H9 (cell line): ENCODE data around the gene LGALS4. TPM values are rescaled to one million over a fixed set of nuclear protein-coding genes. Genes with fewer than 3 reads are reported as not detected.

Source experiments
- DNase-seq: peaks from one replicate; pipeline ENCODE4 v3.0.0-alpha.2; 2017
- H2AFZ ChIP-seq: one replicate; pipeline ENCODE4 v1.6.1; 2013; ENCODE audit warnings: mild to moderate bottlenecking, low read length, control low read depth, moderate library complexity
- H2AK5ac ChIP-seq: 2 replicates; pipeline ENCODE4 v1.6.1; 2013; ENCODE audit warnings: low read length, control low read depth, mixed read lengths; ENCODE audit not compliant: insufficient read length
- H2BK120ac ChIP-seq: one replicate; pipeline ENCODE4 v1.6.1; 2013; ENCODE audit warnings: low read depth, mild to moderate bottlenecking, low read length, control low read depth, inconsistent platforms; ENCODE audit not compliant: poor library complexity, severe bottlenecking
- H2BK12ac ChIP-seq: 2 replicates; pipeline ENCODE4 v1.6.1; 2013; ENCODE audit warnings: low read length, control low read depth, mixed read lengths, low read depth; ENCODE audit not compliant: insufficient read length
- H2BK15ac ChIP-seq: 2 replicates; pipeline ENCODE4 v1.6.1; 2013; ENCODE audit warnings: low read depth, low read length, control low read depth
- H2BK20ac ChIP-seq: one replicate; pipeline ENCODE4 v1.6.1; 2013; ENCODE audit warnings: low read depth, mild to moderate bottlenecking, low read length, control low read depth, inconsistent platforms; ENCODE audit not compliant: poor library complexity, severe bottlenecking
- H2BK5ac ChIP-seq: 2 replicates; pipeline ENCODE4 v1.6.1; 2013; ENCODE audit warnings: low read length, control low read depth, mixed read lengths; ENCODE audit not compliant: insufficient read length
- H3K14ac ChIP-seq: 2 replicates; pipeline ENCODE4 v1.6.1; 2013; ENCODE audit warnings: low read length, control low read depth; ENCODE audit not compliant: insufficient read depth
- H3K18ac ChIP-seq: 2 replicates; pipeline ENCODE4 v1.6.1; 2013; ENCODE audit warnings: low read depth, mild to moderate bottlenecking, mixed read lengths, low read length, control low read depth; ENCODE audit not compliant: insufficient read length
- H3K23ac ChIP-seq: 2 replicates; pipeline ENCODE4 v1.6.1; 2013; ENCODE audit warnings: low read length, control low read depth, mixed read lengths, low read depth; ENCODE audit not compliant: insufficient read length
- H3K23me2 ChIP-seq: 2 replicates; pipeline ENCODE4 v1.6.1; 2013; ENCODE audit warnings: low read depth, mild to moderate bottlenecking, mixed read lengths, low read length, control low read depth; ENCODE audit not compliant: insufficient read length, poor library complexity, severe bottlenecking
- H3K27ac ChIP-seq: 2 replicates; pipeline ENCODE4 v1.5.1; 2013; ENCODE audit warnings: low read length, control low read depth, mixed read lengths, low read depth; ENCODE audit not compliant: insufficient read length
- H3K27me3 ChIP-seq: 2 replicates; pipeline ENCODE4 v1.6.1; 2013; ENCODE audit warnings: low read length, control low read depth, inconsistent platforms; ENCODE audit not compliant: insufficient read depth
- H3K4ac ChIP-seq: 2 replicates; pipeline ENCODE4 v1.6.1; 2013; ENCODE audit warnings: low read depth, mild to moderate bottlenecking, control low read depth, inconsistent platforms, low read length, moderate library complexity
- H3K4me1 ChIP-seq: 2 replicates; pipeline ENCODE4 v1.6.1; 2013; ENCODE audit warnings: low read length, control low read depth, inconsistent platforms; ENCODE audit not compliant: insufficient read depth
- H3K4me2 ChIP-seq: 2 replicates; pipeline ENCODE4 v1.6.1; 2013; ENCODE audit warnings: low read length, control low read depth, mixed read lengths; ENCODE audit not compliant: insufficient read length, insufficient read depth
- H3K56ac ChIP-seq: 2 replicates; pipeline ENCODE4 v1.6.1; 2013; ENCODE audit warnings: low read depth, mild to moderate bottlenecking, mixed read lengths, low read length, control low read depth; ENCODE audit not compliant: insufficient read length
- H3K79me1 ChIP-seq: 2 replicates; pipeline ENCODE4 v1.6.1; 2013; ENCODE audit warnings: low read depth, mild to moderate bottlenecking, moderate library complexity, low read length, control low read depth, inconsistent platforms; ENCODE audit not compliant: insufficient read depth, poor library complexity, severe bottlenecking
- H3K79me2 ChIP-seq: 2 replicates; pipeline ENCODE4 v1.6.1; 2013; ENCODE audit warnings: low read length, control low read depth, inconsistent platforms; ENCODE audit not compliant: insufficient read depth
- H3K9ac ChIP-seq: 2 replicates; pipeline ENCODE4 v1.6.1; 2013; ENCODE audit warnings: low read length, control low read depth, mixed read lengths; ENCODE audit not compliant: insufficient read length; ENCODE audit errors: extremely low read depth
- H3K9me3 ChIP-seq: one replicate; pipeline ENCODE4 v1.6.1; 2013; ENCODE audit warnings: low read depth, low read length, inconsistent platforms; ENCODE audit not compliant: control insufficient read depth
- H3T11ph ChIP-seq: one replicate; pipeline ENCODE4 v1.6.1; 2013; ENCODE audit warnings: mild to moderate bottlenecking, low read length, control low read depth, inconsistent platforms
- H4K20me1 ChIP-seq: one replicate; pipeline ENCODE4 v1.6.1; 2013; ENCODE audit not compliant: control insufficient read depth, insufficient read length, insufficient read depth
- H4K5ac ChIP-seq: 2 replicates; pipeline ENCODE4 v1.6.1; 2013; ENCODE audit warnings: low read depth, mild to moderate bottlenecking, mixed read lengths, low read length, control low read depth; ENCODE audit not compliant: insufficient read length
- H4K8ac ChIP-seq: replicated peaks from 2 replicates; pipeline ENCODE4 v1.6.1; 2013; ENCODE audit warnings: low read length, control low read depth, mixed read lengths, low read depth; ENCODE audit not compliant: insufficient read length
- H4K91ac ChIP-seq: 2 replicates; pipeline ENCODE4 v1.6.1; 2013; ENCODE audit warnings: low read depth, mild to moderate bottlenecking, moderate library complexity, mixed read lengths, low read length, control low read depth; ENCODE audit not compliant: insufficient read length
- H3K27ac Mint-ChIP-seq, 3 experiments: 2 replicates in 2 of 3; 3 replicates in 1 of 3; pipeline ENCODE4 v1.8.0; 2020 to 2021; ENCODE audit warnings: mixed read lengths in 3 of 3, mild to moderate bottlenecking in 1 of 3, moderate library complexity in 1 of 3
- H3K27me3 Mint-ChIP-seq: 2 replicates; pipeline ENCODE4 v1.8.0; 2021; ENCODE audit warnings: low read depth, mild to moderate bottlenecking, moderate library complexity, mixed read lengths
- H3K36me3 Mint-ChIP-seq, 3 experiments: 2 replicates in 2 of 3; 3 replicates in 1 of 3; pipeline ENCODE4 v1.8.0; 2020 to 2021; ENCODE audit warnings: low read depth in 3 of 3, mixed read lengths in 3 of 3; ENCODE audit not compliant: insufficient read depth in 1 of 3
- H3K4me1 Mint-ChIP-seq, 2 experiments: 2 replicates each; pipeline ENCODE4 v1.8.0; 2020; ENCODE audit warnings: mixed read lengths in 2 of 2
- H3K4me3 Mint-ChIP-seq, 2 experiments: 2 replicates in 1 of 2; 3 replicates in 1 of 2; pipeline ENCODE4 v1.8.0; 2020 to 2021; ENCODE audit warnings: mild to moderate bottlenecking in 2 of 2, mixed read lengths in 2 of 2, moderate library complexity in 1 of 2
- H3K9me3 Mint-ChIP-seq, 2 experiments: 2 replicates in 1 of 2; 3 replicates in 1 of 2; pipeline ENCODE4 v1.8.0; 2020; ENCODE audit warnings: mild to moderate bottlenecking in 2 of 2, mixed read lengths in 2 of 2, moderate library complexity in 1 of 2
- WGBS: extraction: QIAGEN DNeasy Blood & Tissue Kit; methylation state at CpG from one replicate; pipeline ENCODE4 v1.1.7; 2013; ENCODE audit warnings: missing lambda C conversion rate, low lambda C conversion rate, mixed read lengths; ENCODE audit not compliant: insufficient read length; ENCODE audit errors: extremely low coverage; 5-methylcytosine and 5-hydroxymethylcytosine counted together
- total RNA-seq: library from RNA; stranded (reverse); gene quantifications from 2 replicates; pipeline ENCODE4 v1.2.1, GENCODE V29; 2021
- TF ChIP-seq, protein P1 (sequence below): fragments of 200-600 bp; sonication (generic); conservative IDR thresholded peaks from 3 replicates; pipeline ENCODE4 v1.8.0; 2021; ENCODE audit warnings: antibody characterized with exemption, mild to moderate bottlenecking

The LGALS4 gene
- total RNA-seq, 1 experiment from 2014 or later, result 0.68 TPM

DNA sequence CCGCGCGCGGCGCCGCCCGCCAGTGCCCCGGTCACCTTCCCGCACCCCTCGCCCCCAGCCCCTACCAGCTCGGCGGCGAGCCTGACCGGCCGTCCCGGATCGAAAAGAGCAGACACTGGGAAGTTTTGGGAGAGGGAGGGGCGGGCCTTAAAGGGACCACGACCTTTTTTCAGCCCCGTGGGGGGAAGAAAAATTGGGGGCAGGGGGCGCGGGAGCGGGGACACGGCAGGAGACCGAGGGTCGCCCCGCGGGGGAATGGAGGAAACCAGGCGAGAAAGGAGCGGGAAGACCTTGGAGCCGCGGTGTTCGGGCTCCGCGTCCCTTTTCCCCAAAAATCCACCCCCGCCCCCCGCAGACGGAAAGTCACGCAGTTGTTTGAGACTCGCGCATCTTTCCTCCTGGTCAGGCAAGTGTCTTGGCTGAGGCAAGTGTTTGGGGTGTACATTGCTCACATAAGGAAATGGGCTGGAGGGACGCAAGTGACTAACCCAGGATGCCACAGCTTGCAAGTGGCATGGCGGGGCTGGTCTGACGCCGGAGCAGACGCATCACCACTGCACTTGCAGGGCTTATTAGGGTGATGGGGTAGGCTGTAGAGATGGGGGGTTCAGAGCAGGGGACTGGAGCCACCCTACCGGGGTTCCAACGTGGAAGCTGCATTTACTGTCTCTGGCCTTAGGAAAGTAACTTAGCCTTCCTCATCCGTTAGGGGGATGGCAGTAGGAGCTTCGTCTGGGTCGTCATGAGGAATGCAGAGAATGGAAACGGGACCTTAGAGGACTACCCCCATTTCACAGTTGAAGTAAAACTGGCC is 39.7 kb upstream of the LGALS4 start:
- Mint-ChIP-seq H3K27me3 (peaks cover 5% of the 10 kb centered on the region), H3K4me1 (peaks cover 24 to 33% of the 10 kb centered on the region in 2 experiments), H3K9me3 (peaks cover 19 to 22% of the 10 kb centered on the region in 2 experiments), H3K4me3 (peak overlapping the region; percentile 80 to 96), H3K36me3 (peaks cover 21 to 31% (median 22%) of the 10 kb centered on the region in 3 experiments), H3K27ac (peak overlapping the region; percentile 90 to 98 (median 96))
- H2BK120ac ChIP-seq, result no peak overlapping the region
- H2BK20ac ChIP-seq, result no peak overlapping the region
- H3K56ac ChIP-seq, result no peak overlapping the region
- peak overlapping the region; percentile 56 for H4K5ac ChIP-seq
- peak overlapping the region; percentile 92 for H3K18ac ChIP-seq
- H3K27ac ChIP-seq, result peak overlapping the region; percentile 7
- H3K79me1 ChIP-seq, result peaks cover 3% of the 10 kb centered on the region
- H3K9me3 ChIP-seq, result no peaks in the 10 kb centered on the region
- H4K20me1 ChIP-seq, result peaks cover 2% of the 10 kb centered on the region
- H3K79me2 ChIP-seq, result peaks cover 14% of the 10 kb centered on the region
- H3K9ac ChIP-seq, result peak overlapping the region; percentile 81
- H3K23ac ChIP-seq, result no peak overlapping the region
- WGBS, result no CpG with 5 or more reads among the region's 52 CpGs
- no peak overlapping the region for H2BK15ac ChIP-seq
- no peak overlapping the region for H2BK5ac ChIP-seq
- no peak overlapping the region for H4K91ac ChIP-seq
- H3K23me2 ChIP-seq, result peaks cover 26% of the 10 kb centered on the region
- TF ChIP-seq, protein P1, sequence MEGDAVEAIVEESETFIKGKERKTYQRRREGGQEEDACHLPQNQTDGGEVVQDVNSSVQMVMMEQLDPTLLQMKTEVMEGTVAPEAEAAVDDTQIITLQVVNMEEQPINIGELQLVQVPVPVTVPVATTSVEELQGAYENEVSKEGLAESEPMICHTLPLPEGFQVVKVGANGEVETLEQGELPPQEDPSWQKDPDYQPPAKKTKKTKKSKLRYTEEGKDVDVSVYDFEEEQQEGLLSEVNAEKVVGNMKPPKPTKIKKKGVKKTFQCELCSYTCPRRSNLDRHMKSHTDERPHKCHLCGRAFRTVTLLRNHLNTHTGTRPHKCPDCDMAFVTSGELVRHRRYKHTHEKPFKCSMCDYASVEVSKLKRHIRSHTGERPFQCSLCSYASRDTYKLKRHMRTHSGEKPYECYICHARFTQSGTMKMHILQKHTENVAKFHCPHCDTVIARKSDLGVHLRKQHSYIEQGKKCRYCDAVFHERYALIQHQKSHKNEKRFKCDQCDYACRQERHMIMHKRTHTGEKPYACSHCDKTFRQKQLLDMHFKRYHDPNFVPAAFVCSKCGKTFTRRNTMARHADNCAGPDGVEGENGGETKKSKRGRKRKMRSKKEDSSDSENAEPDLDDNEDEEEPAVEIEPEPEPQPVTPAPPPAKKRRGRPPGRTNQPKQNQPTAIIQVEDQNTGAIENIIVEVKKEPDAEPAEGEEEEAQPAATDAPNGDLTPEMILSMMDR, result no peak
- H3K4me2 ChIP-seq, result peak overlapping the region; percentile 86
- no peak overlapping the region for H2AFZ ChIP-seq
- no peak overlapping the region for H4K8ac ChIP-seq
- DNase-seq, result peak; percentile 54
- H3K27me3 ChIP-seq, result no peaks in the 10 kb centered on the region
- no peak overlapping the region for H2AK5ac ChIP-seq
- no peak overlapping the region for H3T11ph ChIP-seq
- H3K4me1 ChIP-seq, result no peaks in the 10 kb centered on the region
- no peak overlapping the region for H2BK12ac ChIP-seq
- H3K4ac ChIP-seq, result no peak overlapping the region; the same call in 1 of the 2 replicates
- peak overlapping the region; percentile 74 for H3K14ac ChIP-seq
